ENCODE data around the gene PRKD3. TPM values are rescaled to one million over a fixed set of nuclear protein-coding genes. Genes with fewer than 3 reads are reported as not detected.

PRKD3 gene
- total and polyA plus RNA-seq, 2 donors (not counting 3 experiments of a cell fraction or from before 2014, with no cell fraction given) = 14.9 to 47.3 TPM

GRCh38 chr2:37323176-37323780 is 1.4 kb downstream of the PRKD3 start:
- H3K9me1 ChIP-seq (replicated peaks; ENCODE audit: control insufficient read depth, extremely low read depth, insufficient read depth, low read length) = no peaks in the 10 kb centered on the region
- CTCF ChIA-PET = interaction anchor here (0.9 to 2.6 kb wide), 10 partner anchors 11 to 554 kb away, joined by 3 to 18 read pairs (median 7); no protein-coding TSS in a partner anchor
- peaks cover 27% of the 10 kb centered on the region for H3K4me1 ChIP-seq (ENCODE audit: control insufficient read depth, extremely low read depth, insufficient read depth, low read length)
- no peak overlapping the region for H2AFZ ChIP-seq (ENCODE audit: low read depth, low read length)
- H3K36me3 ChIP-seq (ENCODE audit: control insufficient read depth in 2 of 2, extremely low read depth in 1 of 2, insufficient read depth in 2 of 2, low read length in 2 of 2) = peaks cover 0 to 3% of the 10 kb centered on the region in 2 experiments
- DNase-seq (ENCODE audit: low read depth, low spot score) (peak; percentile 49), FAIRE-seq (no peak)
- peaks cover 59% of the 10 kb centered on the region for H3K79me2 ChIP-seq (ENCODE audit: control insufficient read depth, insufficient read depth, low read length)
- dilution Hi-C loops (cut with MboI; ENCODE audit: extremely low pct_ligation_motif_present, low sequenced_read_pairs) (no loop called here), intact Hi-C loops (cut with micrococcal nuclease) (loop anchor here (5.0 to 10.0 kb wide), 3 partner anchors 91 to 749 kb away; partner anchors contain the start of genes CEBPZ and NDUFAF7)
- H3K9ac ChIP-seq (replicated peaks; ENCODE audit: extremely low read depth, insufficient read depth, low read length) = peak overlapping the region; percentile 93
- BruUV-seq (replicated peaks) = no TSS peak
- TF ChIP-seq JUN (IDR thresholded peaks at IDR 0.05; ENCODE audit: borderline replicate concordance, insufficient read depth, insufficient read length, low read depth) (no peak), MAX (IDR thresholded peaks at IDR 0.05; ENCODE audit: insufficient read depth, insufficient read length) (no peak), EZH2 (IDR thresholded peaks at IDR 0.05; ENCODE audit: borderline replicate concordance, low read depth, low read length, severe bottlenecking) (no peak), MYC (IDR thresholded peaks at IDR 0.05; ENCODE audit: low read depth, low read length) (no peak), POLR2AphosphoS5 (IDR thresholded peaks at IDR 0.05; ENCODE audit: insufficient read depth, low read depth, low read length) (no peak), POLR2A (IDR thresholded peaks at IDR 0.05; ENCODE audit: low read depth, low read length) (no peak), GATA2 (IDR thresholded peaks at IDR 0.05; ENCODE audit: insufficient read depth, insufficient read length, low read depth, low read length) (no peak)
- TF ChIP-seq, protein P1, sequence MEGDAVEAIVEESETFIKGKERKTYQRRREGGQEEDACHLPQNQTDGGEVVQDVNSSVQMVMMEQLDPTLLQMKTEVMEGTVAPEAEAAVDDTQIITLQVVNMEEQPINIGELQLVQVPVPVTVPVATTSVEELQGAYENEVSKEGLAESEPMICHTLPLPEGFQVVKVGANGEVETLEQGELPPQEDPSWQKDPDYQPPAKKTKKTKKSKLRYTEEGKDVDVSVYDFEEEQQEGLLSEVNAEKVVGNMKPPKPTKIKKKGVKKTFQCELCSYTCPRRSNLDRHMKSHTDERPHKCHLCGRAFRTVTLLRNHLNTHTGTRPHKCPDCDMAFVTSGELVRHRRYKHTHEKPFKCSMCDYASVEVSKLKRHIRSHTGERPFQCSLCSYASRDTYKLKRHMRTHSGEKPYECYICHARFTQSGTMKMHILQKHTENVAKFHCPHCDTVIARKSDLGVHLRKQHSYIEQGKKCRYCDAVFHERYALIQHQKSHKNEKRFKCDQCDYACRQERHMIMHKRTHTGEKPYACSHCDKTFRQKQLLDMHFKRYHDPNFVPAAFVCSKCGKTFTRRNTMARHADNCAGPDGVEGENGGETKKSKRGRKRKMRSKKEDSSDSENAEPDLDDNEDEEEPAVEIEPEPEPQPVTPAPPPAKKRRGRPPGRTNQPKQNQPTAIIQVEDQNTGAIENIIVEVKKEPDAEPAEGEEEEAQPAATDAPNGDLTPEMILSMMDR (IDR thresholded peaks at IDR 0.05; ENCODE audit: extremely low read depth in 1 of 2, insufficient read depth in 1 of 2, low read depth in 1 of 2, low read length in 2 of 2) = no peak
- H3K27ac ChIP-seq (ENCODE audit: insufficient read depth, low read depth, low read length) = peak overlapping the region; percentile 64
- H3K27me3 ChIP-seq (ENCODE audit: control insufficient read depth in 2 of 2, insufficient read depth in 2 of 2, low read length in 2 of 2) = no peaks in the 10 kb centered on the region
- peak overlapping the region; percentile 97 for H3K4me2 ChIP-seq (ENCODE audit: insufficient read depth, low read length)
- H3K4me3 ChIP-seq (replicated peaks in 1 of 3; ENCODE audit: insufficient read depth in 1 of 3, low read depth in 1 of 3, low read length in 3 of 3) = peak overlapping the region; percentile 97 to 99 (median 98)
- POLR2A ChIA-PET = no interaction called here
- no peaks in the 10 kb centered on the region for H3K9me3 ChIP-seq (replicated peaks; ENCODE audit: control insufficient read depth, insufficient read depth, low read length)
- H4K20me1 ChIP-seq (replicated peaks; ENCODE audit: control insufficient read depth, extremely low read depth, insufficient read depth, low read length) = peaks cover 5% of the 10 kb centered on the region
